LNCaP clone FGC (cell line): Measurements from ENCODE around the gene RPL36AL.

Experiments used
- DNase-seq: peaks from one replicate; pipeline ENCODE4 v3.0.0-alpha.2; 2011; ENCODE audit warnings: low read depth
- H3K4me3 ChIP-seq: 2 replicates; pipeline ENCODE4 v1.5.1; 2011; ENCODE audit warnings: mild to moderate bottlenecking, low read depth, low read length, control low read depth
- CTCF ChIP-seq: IDR thresholded peaks from 2 replicates; pipeline ENCODE4 v1.5.1; 2012; ENCODE audit warnings: mild to moderate bottlenecking; ENCODE audit not compliant: control insufficient read depth, insufficient read depth; ENCODE audit errors: extremely low read depth

RPL36AL gene

GRCh38 chr14:49640540-49641417 lies 20.4 kb upstream of the RPL36AL start:
- no peak overlapping the region for H3K4me3 ChIP-seq
- no peak for TF ChIP-seq CTCF
- DNase-seq = no peak

- no peak overlapping the region for H3K4me3 ChIP-seq
- TF ChIP-seq CTCF = no peak
Observed at GRCh38 chr14:49637534-49638078, 17.2 kb upstream of the RPL36AL start.

GRCh38 chr14:49636866-49637265 lies 16.4 kb upstream of the RPL36AL start:
- H3K4me3 ChIP-seq = no peak overlapping the region
- DNase-seq = no peak
- no peak for TF ChIP-seq CTCF

More at GRCh38 chr14:49637534-49638078, 17.2 kb upstream of the RPL36AL start:
- DNase-seq = no peak

- TF ChIP-seq CTCF = no peak
- no peak for DNase-seq
- peak within 1 kb of the TSS; percentile 78 for H3K4me3 ChIP-seq
Observed at GRCh38 chr14:49634547-49635334, 14.3 kb upstream of the RPL36AL start, which contains the start of gene DNAAF2. Gene DNAAF2 (minus strand): TSS chr14:49635244. CDS start chr14:49635149, 95 bp downstream.

GRCh38 chr14:49633640-49634546 lies 13.5 kb upstream of the RPL36AL start:
- peak overlapping the region; percentile 78 for H3K4me3 ChIP-seq
- peak; percentile 80 for DNase-seq

More at GRCh38 chr14:49633640-49634546, 13.5 kb upstream of the RPL36AL start:
- TF ChIP-seq CTCF = peak; percentile 94
